Activated CD8-positive, alpha-beta memory T cell treated with anti-CD3 and anti-CD28 coated beads for 48 hours (primary cell): Measurements from ENCODE around the gene MACROD2.
"Not testable (repeated sequence)": the region's sequence is repeated elsewhere in the genome, so short reads cannot be mapped to it uniquely, and the experiment has no call there.

ENCODE experiments used
- DNase-seq, 3 experiments: peaks; one replicate each; pipeline ENCODE4 v3.0.0-alpha.2; 2020; ENCODE audit warnings: low read depth in 2 of 3, low spot score in 2 of 3

The MACROD2 gene

GRCh38 chr20:15122613-15123012, 1127.3 kb downstream of the MACROD2 start:
- DNase-seq, result no peak

DNA sequence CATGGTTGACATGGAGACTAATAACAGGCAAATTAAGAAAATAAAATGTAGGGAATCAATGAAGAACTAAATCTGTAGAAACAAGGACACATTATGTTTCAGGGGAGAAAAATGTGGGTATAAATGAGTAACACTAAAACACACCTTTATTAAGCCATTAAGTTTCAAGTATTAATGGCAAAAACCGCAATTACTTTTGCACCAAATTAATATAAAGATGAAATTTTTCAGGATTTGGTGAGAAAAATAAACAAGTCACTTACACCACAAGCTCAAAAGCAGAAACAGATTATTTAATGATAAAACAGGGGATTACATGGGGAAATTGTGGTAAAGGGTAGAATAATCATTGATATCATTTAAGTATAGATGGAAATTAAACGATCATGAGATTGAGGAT, 1135.9 kb downstream of the MACROD2 start:
- DNase-seq, result no peak

DNA sequence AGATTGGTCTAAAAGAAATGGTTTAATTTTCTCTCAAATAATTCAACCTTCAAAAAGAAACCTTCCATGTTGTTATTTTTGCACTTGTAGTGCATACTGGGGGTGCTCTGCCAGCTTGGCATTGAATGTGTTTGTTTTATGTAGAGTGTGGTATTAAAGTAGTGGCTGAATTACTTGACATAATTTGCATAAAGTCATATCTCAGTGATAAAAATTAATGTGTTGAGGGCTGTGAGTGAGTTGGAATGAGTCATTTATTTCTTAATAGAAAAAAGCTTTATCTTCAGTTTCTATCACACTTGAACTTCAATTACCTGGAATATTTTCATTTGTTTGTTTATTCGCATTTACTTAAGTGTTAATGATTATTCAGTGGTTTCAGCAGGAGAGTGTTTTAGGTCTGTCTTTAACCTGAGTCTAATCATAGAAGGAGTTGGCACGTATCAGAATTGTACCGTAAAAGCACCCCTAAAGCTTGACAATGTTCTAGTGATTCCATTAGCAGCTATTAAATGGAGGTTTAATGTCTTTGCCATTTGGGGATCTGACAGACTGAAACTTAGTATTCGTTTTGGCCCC, 1143.3 kb downstream of the MACROD2 start:
- no peak for DNase-seq

DNA sequence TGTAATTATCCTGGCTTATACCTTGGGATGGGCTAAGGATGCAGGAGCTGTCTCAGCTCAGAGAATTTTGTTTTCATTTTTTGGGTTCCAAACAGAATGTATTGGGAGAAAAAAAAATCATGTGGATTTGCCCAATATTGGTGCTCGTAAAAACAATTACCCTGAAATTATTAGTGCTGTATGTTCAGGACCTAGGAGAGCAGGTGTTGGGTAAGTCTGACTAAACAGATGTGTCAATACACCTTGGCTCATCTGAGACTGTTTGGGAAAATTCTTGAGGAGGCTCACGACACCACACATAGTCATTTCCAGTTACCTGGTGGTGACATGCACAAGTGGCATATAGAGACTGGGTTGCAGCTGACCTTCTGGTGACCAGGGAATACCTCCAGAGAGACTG, 1144.2 kb downstream of the MACROD2 start:
- no peak for DNase-seq

- DNase-seq, result no peak
Measured at GRCh38 chr20:15140286-15140685, 1145.0 kb downstream of the MACROD2 start.

DNA sequence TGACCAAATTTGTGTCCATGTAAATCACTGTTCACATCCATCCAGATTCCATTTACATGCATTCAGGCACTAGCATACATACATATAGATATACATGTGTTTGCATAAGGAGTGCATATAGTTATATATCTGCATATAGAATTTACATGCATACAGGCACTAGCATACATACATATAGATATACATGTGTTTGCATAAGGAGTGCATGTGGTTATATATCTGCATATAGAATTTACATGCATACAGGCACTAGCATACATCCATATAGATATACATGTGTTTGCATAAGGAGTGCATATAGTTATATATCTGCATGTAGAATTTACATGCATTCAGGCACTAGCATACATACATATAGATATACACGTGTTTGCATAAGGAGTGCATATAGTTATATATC, 1145.6 kb downstream of the MACROD2 start:
- DNase-seq, result not testable (repeated sequence)

DNA sequence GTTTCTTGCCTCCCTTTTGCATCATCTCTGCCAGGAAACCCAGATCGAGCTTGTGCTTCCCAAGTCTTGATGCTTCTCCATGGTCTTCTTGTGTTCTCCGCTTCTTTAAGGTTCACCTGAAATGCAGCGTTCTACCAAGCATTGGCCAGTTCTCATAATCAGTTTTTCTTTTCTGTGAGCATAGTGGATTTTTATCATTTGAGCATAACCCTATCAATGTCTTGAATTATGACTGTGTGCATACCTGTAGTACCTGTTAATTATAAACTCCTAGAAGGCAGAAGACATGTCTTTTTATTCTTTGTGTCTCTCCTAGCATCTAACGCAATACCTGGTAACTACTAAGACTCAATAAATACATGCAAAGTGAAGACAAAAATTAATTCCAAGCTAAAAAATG, 1146.5 kb downstream of the MACROD2 start:
- no peak for DNase-seq

DNA sequence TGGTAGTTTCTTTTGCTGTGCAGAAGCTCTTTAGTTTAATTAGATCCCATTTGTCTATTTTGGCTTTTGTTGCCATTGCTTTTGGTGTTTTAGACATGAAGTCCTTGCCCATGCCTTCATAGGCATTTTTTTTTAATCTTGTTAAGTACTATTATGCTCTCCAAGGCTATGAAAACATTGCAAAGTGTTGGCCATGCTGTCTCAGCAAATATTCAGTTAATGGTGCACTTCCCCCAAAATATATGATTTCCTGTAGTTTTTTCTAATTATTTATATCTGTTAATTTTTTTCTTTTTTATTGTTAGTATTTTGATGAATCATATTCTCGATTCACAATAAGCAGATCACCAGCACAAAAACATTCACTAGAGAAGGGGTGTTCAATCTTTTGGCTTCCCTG, 1148.2 kb downstream of the MACROD2 start:
- DNase-seq, result no peak

- DNase-seq, result no peak
Measured at GRCh38 chr20:15144916-15145315, 1149.6 kb downstream of the MACROD2 start.

DNA sequence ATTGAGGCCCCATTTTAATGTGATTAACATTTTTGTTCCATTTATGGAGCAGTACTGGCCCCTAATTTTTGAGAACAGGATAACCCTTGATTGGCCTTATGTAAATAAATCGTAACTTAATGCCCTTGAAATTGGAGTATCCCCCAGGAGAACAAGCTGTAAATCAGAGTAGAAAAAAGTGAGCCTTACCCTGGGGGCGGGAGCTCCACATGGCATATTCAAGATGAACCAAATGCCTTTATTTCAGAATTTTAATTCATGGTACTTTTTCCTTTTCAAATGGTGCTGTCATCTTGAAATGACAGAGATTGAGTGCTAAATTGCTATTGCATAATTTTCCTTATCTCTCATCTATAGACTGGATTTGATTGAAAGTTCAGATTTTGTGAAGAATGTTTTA, 1151.6 kb downstream of the MACROD2 start:
- no peak for DNase-seq

GRCh38 chr20:15154070-15154469, 1158.8 kb downstream of the MACROD2 start:
- DNase-seq, result no peak

DNA sequence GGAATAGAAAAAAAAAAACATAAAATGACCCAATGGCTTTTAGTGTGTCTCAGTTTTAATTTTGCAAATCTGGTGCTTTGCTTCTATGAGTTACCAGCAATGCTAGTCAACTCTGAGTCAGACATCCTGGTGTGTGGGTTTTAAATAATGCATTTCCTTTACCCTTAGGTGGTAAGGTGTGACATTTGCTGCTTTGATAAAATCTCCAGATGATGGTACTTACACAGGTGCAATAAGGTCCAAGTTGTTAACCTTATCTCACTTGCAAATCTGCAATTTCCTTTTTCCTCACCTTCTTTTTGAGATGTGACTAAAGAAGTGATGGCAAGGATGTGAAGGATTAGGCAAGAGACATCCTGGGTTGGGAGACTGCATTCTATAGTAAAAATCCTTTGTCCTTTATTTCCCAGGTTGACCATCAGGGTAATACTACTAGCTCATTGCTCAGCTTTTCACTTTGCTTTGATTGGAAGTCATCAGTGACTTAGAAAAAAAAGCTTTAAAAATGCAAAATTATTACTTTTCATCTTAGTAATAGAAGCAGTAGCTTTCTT, 1160.6 kb downstream of the MACROD2 start:
- DNase-seq, result no peak

- no peak for DNase-seq
Measured at GRCh38 chr20:15158533-15158932, 1163.2 kb downstream of the MACROD2 start.

DNA sequence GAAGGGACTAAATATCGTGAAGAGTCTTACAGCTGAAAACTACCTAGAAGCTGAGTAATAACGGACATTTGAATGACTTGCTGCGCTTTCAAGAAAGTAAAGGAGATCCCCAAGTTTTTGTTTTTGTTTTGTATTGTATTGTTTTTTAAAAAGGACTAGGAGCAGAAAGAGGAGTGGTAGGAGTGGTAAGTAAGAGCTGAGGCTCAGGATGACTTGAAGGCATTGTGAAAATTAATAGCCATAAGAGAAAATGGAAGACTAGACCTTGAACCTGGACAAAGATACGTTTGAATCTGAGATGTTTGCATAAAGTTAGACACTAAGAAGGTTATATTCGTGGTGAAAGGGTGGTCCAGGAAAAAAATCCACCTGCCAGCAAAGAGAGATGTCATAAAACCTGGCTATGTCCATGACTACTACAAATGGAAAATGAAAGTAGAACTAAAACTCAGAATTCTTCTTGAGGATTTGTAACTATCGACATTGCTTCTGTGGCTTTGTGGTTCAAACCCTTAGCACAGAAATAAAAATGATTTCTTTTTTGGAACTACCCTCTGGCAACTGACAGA, 1166.8 kb downstream of the MACROD2 start:
- no peak for DNase-seq

DNA sequence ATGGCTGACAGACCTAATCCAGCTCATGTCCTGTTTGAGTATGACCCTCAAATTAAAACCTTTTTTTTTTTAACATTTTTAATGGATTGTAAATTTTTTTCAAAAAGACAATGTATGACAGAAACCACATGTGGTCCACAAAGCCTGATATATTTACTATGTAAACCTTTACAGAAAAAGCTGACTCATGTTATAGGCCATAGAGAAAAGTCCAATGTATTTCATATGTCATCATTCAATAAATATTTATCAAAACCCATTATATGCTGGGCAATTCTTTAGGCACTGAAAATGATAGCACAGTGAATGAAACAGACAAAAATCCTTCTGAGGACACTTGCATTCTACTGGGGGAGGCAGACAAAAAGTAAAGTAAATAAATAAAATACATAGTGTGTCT, 1168.3 kb downstream of the MACROD2 start:
- no peak for DNase-seq

GRCh38 chr20:15164726-15165125, 1169.4 kb downstream of the MACROD2 start:
- no peak for DNase-seq

GRCh38 chr20:15166744-15167143, 1171.4 kb downstream of the MACROD2 start:
- DNase-seq, result no peak

DNA sequence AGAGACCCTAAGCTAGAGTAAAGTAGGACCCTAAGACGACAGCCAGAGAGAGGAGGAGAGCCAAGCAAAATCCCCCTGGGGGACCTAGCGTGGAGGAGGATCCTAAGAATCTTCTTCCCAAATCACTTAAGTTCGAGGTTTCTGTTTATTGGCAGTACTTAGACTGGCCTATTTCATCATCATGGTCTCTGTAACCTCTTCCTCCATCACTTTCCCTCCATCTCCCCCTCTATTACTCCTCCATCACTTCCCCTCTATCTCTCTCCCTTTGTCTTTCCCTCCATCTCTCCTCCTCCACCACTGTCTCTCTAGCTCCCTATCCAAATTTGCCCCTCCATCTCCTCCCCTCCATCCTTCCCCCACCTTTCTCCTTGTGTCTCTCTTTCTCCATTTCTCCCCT, 1175.7 kb downstream of the MACROD2 start:
- no peak for DNase-seq

- DNase-seq, result no peak
Measured at GRCh38 chr20:15176929-15177328, 1181.6 kb downstream of the MACROD2 start.

GRCh38 chr20:15178581-15178980, 1183.3 kb downstream of the MACROD2 start:
- DNase-seq, result no peak

DNA sequence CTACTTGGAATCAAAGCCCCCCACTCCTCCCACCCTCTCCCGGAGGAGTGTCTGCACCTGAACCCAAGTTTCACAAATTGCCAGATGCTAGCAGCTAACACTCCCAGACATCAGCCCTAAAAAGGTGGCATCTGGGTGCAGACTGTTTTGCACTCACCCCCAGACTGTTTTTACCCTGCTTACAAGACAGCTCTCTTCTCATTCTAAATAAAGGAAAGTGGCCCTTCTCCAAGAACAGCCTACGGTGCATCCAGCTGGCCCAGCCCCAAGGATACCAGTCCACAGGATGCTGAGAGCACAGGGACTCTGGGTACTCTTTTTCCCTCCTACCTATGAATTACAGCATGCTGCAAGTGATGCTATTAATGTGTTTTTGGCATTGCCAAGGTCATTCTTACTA, 1184.1 kb downstream of the MACROD2 start:
- DNase-seq, result no peak

DNA sequence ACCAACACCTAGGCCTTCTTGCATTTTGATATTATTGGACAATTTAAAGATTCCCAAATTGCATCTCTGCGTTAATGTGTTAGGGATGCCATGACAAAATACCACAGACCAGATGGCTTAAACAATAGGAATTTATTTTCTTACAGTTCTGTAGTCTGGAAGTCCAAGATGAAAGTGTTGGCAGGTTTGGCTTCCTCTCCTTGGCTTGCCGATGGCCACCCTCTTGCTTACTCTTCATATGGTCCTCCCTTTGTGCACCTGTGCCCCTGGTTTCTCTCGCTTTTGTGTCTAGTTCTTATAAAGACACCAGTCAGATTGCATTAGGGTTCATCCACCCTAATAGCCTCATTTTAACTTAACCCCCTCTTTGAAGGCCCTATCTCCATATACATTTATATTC, 1184.5 kb downstream of the MACROD2 start:
- DNase-seq, result no peak

DNA sequence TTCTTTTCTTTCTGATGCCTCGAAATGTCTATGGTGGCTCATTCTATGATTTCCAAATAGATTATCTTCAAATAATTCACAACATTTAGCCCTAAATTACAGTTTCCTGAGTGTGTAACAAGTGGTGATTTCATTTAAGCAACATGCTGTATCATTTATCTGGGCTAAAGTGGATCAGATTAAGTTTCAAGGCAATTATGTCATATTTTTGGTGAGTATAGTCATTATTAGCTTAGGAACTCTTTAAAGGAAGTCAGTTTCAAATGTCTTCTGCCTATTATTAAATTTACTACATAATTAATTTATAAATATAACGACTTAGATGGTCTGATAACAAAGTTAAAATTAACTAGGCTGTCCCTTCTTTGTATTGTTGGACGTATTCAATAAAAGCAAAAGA, 1190.0 kb downstream of the MACROD2 start:
- no peak for DNase-seq
